GM06990 (cell line): ENCODE measurements around the gene GLT8D2.
"Not testable (repeated sequence)": the region's sequence is repeated elsewhere in the genome, so short reads cannot be mapped to it uniquely, and the experiment has no call there.

Source experiments
- DNase-seq: peaks from one replicate; pipeline ENCODE4 v3.0.0-alpha.2; 2011; ENCODE audit not compliant: insufficient read length; ENCODE audit errors: extremely low read depth
- H3K27me3 ChIP-seq: replicated peaks from 2 replicates; pipeline ENCODE4 v1.6.0; 2011; ENCODE audit warnings: low read length; ENCODE audit not compliant: control insufficient read depth, insufficient read depth
- H3K36me3 ChIP-seq: 2 replicates; pipeline ENCODE4 v1.5.1; 2011; ENCODE audit warnings: low read length; ENCODE audit not compliant: control insufficient read depth, insufficient read depth
- H3K4me3 ChIP-seq: replicated peaks from 2 replicates; pipeline ENCODE4 v1.5.1; 2011; ENCODE audit warnings: low read depth, mild to moderate bottlenecking, control low read depth, low read length
- CTCF ChIP-seq: IDR thresholded peaks from 2 replicates; pipeline ENCODE4 v1.5.1; 2011; ENCODE audit warnings: low read length, control low read depth, mild to moderate bottlenecking, inconsistent platforms; ENCODE audit not compliant: insufficient read depth, poor library complexity, severe bottlenecking

The GLT8D2 gene

GRCh38 chr12:104023710-104024109, 26.3 kb downstream of the GLT8D2 start:
- no peaks in the 10 kb centered on the region for H3K27me3 ChIP-seq

GRCh38 chr12:104022786-104023185, 27.2 kb downstream of the GLT8D2 start:
- Histone ChIP-seq H3K36me3 (no peaks in the 10 kb centered on the region), H3K4me3 (no peak overlapping the region), H3K27me3 (no peaks in the 10 kb centered on the region)
- no peak for DNase-seq
- no peak for TF ChIP-seq CTCF

More at GRCh38 chr12:104023710-104024109, 26.3 kb downstream of the GLT8D2 start:
- Histone ChIP-seq H3K4me3 (no peak overlapping the region), H3K36me3 (no peaks in the 10 kb centered on the region)
- no peak for TF ChIP-seq CTCF
- DNase-seq: no peak

GRCh38 chr12:104021862-104022261, 28.1 kb downstream of the GLT8D2 start:
- H3K4me3 ChIP-seq, H3K36me3 ChIP-seq, DNase-seq, H3K27me3 ChIP-seq: not testable (repeated sequence)

GRCh38 chr12:104012331-104012730, 37.7 kb downstream of the GLT8D2 start:
- no peak for DNase-seq
- no peak for TF ChIP-seq CTCF
- H3K36me3 ChIP-seq: no peaks in the 10 kb centered on the region
- no peak overlapping the region for H3K4me3 ChIP-seq
- no peaks in the 10 kb centered on the region for H3K27me3 ChIP-seq

GRCh38 chr12:104011253-104011652, 38.7 kb downstream of the GLT8D2 start:
- no peaks in the 10 kb centered on the region for H3K27me3 ChIP-seq
- no peak for TF ChIP-seq CTCF
- no peak for DNase-seq
- H3K4me3 ChIP-seq: no peak overlapping the region
- no peaks in the 10 kb centered on the region for H3K36me3 ChIP-seq

- TF ChIP-seq CTCF: no peak
- Histone ChIP-seq H3K27me3 (no peaks in the 10 kb centered on the region), H3K36me3 (no peaks in the 10 kb centered on the region), H3K4me3 (no peak overlapping the region)
- no peak for DNase-seq
Measured at GRCh38 chr12:104010606-104011169, 39.3 kb downstream of the GLT8D2 start.
